NCI-H128 (cell line): ENCODE measurements around the gene ZNF536.

ENCODE experiments used
- DNase-seq: peaks from one replicate; lab custom pipeline; 2025; ENCODE audit not compliant: unreplicated experiment; lab: John Stamatoyannopoulos, UW

The ZNF536 gene

DNA sequence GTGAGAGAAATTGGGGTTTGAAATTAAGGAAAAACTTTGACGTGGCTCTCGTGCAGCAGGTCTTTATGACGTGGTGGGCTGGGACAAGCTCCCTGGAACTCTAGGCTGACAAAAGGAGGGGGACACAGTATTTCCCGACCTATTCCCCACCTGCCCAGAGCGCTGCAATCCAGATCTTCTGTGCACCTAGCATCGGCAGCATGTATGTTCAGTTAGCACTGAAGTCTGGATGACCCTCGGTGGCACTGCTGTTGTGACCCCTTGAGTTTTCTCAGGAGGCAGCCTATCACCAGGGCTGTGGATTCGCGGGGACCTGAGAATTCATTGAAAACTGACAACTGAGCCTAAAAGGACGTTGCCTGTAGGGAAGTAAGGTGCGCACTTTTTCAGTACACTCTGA lies 9.1 kb upstream of the ZNF536 start:
- DNase-seq = no peak

DNA sequence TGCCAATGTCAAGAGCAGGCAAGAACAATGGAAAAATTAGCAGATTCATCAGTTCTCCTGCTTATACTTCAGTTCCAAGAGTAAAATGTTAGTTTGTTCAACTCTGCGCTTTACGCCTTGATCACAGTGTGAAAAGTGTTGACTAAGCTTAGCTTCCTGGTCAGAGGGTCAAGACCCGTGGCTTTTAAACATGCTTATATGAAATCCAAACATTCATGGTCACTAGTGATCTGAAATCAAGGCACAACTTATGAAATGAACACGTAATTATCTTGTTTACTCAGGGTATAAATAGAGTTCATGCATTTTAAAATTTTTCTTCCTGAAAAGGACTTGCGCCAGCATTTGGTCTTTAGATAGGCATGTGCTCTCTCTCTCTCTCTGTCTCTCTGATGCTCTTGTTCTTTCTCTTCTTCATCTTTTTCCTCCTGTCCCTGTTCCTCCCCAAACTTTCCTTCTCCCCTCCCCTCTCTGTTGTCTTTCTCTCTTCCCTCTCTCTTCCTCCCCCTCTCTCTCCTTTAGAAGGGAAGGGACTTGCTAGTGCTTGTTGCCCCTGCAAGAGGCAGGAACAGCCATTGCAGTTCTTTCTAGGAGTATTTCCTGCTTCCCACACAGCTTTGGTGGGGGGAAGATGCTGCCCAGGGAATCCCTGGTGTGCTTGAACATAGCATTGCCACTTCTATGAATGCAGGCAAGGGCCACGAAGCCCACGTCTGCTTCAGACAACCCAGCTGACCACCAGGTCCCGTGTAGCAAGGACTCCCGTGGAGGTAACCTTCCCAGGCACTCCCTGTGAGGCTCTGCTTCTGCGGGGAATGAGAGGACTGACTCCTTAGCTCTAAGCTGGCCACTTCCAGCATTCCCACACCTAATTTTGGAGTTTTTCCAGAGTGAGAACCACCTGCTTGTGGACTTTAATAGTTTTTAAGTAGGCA lies 7.1 kb upstream of the ZNF536 start:
- DNase-seq = no peak

DNA sequence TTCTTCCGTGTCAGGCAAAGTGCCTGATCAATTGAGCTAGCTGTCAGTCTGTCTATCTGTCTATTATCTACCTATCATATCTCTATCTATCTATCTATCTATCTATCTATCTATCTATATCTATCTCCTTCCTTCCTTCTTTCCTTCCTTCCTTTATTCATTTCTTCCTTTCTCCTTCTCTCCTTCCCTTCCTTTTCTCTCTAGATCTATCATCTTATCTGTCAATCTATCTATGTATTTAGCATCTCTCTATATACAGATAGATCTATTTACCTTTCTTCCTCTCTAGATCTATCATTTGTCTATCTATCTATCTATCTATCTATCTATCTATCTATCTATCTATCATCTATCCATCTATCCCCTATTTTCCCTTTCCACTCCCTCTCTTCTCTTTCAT lies 5.9 kb upstream of the ZNF536 start:
- DNase-seq = no peak

DNA sequence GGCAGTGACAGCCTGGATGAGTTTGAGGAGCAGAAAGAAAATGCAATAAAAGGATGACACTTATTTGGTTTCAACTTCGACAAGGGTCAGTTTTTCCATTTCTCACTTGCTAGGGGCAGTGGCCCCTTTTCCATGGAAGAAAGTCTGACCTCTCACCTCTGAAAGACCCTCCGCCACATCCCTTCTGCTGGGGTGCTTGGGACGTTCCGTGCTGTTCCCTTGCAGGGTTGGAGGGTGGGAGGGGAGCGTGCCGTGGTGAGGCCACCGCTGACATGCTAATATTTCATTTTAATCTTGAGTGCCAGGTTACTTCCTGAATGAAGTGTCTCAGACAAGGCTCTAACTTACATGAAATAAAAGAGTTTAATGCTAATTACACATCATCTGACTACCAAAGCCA lies 5.2 kb upstream of the ZNF536 start:
- DNase-seq = no peak

DNA sequence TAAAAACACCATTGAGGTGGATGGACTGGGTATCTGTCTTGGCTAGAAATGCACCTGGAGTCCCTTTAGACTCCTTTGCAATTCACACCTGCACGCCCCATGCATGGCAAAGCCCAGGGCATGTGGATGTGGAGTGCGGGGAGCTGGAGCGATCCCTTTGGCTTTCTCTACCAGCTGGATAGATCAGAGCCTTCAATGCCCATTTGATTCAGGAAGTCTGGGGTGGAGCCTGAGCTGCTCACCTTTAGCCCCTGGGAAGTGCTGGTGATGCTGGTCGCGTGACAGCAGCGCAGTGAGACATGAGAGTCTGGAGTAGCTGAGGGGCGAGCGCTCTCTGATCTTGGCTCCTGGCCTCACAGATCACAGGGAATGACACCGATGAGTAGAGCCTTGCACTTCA lies 4.8 kb upstream of the ZNF536 start:
- DNase-seq = no peak

DNA sequence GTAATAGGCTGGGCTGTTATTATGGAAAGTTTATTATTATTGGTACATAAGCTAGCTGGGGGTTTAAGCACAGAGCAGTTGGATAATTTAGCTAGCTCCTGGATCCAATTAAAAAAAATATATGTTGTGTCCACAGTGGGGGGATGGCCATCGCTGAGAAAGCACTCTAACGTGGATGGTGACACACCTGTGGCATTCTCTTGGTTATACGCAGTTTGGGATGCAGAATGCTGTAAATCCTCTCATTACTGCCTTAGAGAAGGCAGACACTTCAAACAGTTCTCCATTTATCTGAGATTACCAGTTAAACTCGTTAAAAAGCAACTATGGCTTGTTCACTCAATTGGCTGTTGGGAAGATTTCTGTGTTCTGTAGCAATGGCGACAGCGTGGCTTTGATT lies 2.4 kb upstream of the ZNF536 start:
- DNase-seq = no peak

DNA sequence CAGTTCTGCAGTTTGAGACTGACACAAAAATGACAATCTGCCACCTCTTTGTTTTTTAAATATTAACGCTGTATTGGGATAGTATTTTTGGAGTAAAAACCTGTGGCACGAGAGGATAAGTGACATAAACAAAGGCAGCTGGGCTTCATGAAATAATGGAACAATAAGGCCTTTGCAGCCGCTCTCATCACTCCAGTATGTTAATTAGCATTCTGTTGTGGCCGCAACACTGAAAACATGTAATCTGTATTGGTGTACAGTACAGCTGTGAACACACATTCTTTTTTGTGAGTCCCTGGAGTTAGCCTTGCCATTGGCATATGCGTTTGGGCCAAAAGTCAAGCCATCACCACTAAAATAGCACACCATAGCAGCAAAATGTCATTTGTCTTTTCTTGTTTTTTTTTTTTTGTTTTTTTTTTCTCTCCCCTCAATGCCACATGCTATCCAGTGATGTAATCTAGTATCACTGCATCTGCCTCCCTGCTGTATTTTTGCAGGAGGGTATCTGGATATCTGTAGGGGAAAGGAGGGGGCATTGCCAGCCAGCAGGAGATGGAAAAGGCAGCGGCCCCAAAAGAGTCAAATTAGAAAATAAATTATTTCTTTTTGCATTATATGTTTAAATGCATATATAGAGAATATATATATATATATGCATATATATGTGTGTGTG lies 885 bp upstream of the ZNF536 start:
- no peak for DNase-seq

DNA sequence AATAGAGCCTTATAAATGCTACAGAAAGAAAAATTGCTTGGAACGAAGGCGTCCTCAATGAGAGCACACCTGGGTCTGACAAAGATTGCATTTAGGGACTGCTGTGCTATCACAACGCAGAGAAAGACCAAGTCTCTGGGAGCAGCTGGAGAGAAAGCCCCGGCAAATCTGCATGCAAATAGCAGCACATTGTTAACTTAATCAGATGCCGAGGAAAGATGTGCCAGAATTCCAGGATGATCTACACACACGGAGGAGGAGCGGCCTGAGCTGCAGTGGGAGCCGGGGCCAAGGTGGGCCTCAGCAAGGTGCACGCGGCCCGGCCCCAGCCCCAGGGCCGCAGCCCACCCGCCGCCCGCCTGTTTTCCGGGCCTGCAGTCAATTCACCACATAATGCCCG lies 1.4 kb downstream of the ZNF536 start:
- DNase-seq = no peak

DNA sequence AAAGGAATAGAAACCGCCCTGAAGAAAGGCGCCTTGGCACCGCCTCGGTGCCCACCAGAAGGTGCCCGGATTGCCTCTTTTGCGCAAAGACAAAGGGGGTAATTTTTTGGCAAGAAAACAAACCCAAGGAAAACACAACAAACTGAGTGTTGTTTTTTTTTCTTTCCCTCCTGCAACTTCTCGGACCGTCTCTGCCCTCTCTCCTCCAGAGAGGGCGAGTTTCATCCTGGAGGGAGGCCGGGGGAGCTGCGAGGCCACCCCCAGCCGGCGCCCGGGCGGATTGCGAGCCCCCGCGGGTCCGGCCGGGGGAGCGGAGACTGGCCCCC lies 2.3 kb downstream of the ZNF536 start:
- DNase-seq = no peak

DNA sequence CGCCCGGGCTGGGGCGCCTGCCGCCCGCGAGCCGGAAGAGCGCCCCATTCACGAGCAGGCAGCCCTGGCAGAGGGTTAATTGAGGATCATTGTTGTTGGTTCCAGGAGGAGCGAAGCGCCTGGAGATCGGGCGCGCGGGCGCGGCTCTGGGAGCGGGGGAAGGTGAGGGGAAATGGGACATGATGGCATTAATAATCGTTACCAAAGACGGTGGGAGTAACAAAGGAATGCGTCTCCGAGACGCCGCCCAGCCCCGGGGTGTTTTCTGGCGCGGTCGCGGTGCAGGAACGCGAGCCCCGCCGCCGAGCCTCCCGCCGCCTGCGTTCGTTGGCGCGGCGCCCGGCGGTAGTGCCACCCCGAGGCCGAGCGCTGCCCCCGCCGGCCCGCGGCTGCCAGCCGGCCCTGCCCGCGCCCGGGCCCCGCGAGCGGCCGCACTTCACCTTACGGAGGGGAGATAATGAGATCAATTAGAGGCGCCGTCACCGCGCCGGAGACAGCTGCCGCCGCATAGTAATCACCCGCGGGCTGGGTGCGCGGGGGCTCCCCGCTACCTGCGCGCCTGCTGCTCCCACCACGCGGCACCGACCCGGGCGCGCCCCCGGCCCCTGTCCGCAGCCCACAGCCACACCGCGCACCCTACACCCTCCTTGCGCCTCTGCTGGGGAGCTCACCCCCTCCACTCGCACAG lies 2.8 kb downstream of the ZNF536 start:
- no peak for DNase-seq

DNA sequence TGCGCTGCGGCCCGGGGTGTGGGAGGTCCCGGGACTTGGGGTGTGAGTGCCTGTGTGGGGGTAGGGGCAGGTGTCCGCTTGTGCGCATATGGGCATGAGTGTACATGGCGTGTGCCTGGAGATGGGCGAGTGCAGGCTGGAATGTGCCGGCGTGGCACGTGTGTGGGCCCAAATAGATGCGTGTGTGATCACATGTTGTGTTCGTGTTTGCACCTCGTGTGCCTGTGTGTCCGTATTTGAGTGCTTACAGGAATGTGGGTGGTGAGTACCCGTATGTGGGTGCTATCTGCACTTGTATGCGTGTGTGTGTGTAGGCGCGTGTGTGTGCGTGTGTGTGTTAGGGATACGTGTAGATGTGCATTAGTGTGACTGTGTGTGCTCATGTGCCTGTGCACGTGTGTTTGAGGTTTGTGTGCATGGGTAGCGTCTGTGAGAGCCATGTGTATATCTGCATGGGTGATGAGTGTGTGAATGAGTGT lies 3.4 kb downstream of the ZNF536 start:
- DNase-seq = no peak

DNA sequence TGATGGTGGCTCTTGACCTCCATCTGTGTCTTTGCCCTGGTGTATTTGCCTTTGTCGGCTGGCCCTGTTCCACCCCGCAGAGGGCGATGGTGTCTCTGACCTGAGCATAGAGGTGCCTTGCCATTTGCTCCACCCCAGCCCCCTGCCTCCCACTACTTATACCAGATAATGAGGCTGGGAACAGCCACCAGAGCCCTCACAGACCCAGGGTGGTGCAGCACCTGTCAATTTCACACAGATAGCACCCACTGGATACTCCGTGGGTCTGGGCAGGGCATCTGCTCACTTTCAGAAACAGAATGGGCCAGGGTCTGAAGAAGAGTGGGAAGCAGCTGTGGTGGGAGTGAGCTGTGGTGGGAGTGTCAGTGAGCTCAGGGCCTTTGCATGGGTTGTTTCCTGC lies 4.1 kb downstream of the ZNF536 start:
- DNase-seq = no peak

DNA sequence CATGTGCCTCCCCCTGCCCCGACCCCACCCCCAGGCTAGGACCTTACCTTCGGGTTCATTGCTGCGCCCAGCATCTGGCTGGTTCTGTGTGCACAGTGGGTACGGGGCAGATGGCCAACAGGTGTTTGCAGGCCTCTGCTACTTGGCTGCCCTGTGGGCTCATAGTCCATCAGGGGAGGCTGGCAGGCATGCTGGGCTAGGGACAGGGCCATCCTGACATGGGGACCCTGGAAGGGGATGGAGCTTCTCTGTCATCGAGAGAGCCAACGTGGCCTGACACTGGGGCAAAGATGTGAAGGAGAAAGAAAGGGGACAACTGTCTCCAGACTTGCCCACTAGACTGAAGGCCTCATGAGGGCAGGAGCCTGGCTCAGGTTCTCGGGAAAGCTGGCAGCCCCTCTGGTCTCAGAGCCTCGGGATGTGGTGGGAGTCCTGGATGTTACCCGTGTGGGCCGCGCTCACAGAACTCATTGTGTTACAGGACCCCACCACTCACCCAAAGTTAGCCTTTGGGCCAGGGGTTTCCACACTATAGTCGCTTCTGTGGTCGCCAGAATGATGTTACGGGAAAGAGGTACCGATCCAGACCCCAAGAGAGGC lies 4.7 kb downstream of the ZNF536 start:
- no peak for DNase-seq

DNA sequence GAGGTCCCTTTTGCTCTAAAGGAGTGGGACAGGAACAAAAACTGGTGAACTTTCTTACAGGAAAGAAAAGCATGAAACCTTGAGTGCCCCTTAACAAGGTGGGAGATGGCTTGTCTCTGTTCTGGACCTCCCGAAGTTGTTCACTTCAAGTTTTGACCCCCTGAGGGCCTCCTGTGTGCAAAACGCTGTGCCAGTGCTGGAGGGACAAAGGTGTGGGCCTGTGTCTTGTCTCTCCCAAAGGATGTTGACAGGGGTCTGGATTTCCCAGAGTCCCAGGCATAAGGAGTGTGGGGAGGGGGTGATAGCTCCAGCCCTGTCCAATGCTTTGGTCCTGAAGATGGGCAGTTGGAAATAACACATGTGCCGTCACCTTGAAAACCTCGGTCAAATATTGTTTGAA lies 6.5 kb downstream of the ZNF536 start:
- no peak for DNase-seq

DNA sequence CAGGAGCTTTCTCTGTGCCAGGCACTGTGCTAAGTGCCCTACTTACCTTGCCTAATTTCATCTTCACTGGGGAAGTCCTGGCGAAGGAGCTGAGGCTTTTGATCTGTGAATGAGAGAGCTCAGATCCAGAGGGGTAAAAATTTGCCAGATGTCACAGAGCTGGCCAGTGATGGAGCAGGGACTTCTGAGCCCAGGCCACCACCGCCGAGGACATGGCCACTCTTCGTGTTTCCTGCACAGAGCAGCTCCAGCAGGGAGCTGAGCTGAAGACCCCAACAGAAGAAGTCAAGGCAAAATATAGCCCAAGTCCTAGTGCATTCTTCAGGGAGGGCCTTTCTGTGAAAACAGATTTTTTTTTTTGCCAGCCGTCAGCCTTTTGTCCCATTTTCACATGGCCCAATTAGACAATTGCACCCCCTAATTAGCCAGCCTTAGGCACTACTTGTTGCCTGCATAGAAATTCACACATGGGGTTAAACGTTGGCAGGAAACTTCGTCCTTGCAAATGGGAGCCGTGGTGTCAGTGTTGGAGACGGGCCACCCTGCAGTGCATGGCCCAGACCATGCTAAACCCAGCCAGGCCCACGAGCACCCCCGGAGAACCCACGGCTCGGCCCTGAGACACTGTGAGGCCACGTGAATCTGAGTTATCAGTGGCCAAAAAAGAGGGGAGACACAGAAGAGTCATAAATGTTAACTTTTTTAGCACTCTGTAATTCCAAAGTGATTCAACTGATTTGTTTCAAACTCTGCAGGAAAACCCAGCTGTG lies 7.8 kb downstream of the ZNF536 start:
- no peak for DNase-seq

DNA sequence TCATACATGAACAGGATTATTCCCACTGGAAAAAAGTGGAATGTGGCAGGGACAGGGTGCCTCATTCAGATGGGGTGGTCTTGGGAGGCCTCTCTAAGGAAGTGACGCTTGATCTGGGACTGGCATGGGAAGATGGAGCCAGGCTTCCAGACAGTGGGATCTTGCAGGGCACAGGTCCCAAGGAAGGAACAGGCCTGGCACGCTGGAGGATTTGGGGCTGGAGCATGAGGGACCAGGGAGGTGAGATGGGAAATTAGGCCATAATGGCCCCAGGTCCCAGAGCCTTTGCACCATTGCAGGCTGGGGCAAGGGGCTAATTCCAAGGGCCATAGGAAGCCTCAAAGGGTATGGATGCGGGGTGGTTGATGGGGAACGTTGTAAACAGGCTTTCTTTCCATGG lies 9.2 kb downstream of the ZNF536 start:
- no peak for DNase-seq

DNA sequence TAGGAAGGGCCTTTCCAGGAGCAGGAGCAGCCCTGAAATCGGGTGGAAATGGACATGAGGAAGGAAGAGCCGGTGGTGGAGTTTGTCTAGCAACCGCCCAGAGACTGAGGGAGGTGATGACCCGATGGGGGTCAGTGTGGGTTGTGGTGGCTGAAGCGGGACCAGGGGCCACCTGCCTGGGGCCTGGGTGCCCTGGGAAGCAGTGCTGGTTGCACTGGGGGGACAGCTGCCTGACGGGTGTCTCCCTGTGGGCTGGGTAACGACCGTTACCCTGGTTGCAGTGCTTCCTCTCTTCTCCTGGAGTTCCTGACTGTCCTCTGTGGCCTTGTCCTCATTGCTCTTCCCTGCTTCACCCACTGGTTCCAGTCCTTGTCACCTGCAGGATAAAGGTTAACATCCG lies 13.0 kb downstream of the ZNF536 start:
- DNase-seq = no peak

DNA sequence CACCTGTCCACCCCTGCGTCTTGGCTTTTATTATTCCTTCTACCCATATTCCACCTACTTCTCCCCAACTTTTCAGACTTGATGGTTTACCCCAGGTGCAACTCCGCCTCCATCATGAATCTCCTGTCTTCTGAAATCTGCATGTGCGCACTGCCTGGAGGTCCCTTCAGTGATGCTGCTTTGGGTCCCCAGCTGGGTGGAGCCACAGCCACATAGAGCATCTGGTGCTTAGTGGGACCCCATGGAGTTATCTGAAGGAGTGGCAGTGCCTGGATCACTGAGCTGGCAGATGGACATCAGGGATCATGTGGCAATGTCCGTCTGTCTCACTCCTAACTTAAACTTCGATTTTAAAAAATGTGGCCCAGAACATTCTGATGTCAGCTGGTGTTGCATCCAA lies 13.5 kb downstream of the ZNF536 start:
- no peak for DNase-seq

DNA sequence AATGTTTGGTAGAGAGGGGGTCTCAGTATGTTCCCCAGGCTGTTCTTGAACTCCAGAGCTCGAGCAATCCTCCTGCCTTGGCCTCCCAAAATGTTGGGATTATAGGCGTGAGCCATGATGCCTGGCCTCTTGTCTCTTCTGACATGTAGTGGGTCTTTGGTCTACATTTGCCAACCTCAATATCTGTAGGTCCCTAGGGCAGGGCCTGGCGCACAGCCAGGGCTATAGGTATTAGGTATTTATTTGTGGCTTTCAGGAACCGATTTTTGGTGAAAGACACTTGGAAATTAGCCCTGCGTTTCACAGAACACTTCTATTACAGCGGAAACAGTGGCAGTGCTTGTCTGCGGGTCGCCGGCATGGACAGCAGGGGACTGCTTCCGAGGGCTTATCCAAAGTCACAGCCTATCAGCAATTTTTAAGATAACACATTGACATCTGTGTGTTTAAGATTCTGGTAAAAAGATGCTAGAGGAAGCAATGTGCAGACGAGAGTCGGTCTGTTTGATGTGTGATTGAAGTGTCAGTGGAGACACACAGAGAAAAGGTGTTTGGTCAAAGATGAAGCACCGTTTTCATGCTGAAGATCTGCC lies 14.5 kb downstream of the ZNF536 start:
- DNase-seq = no peak

DNA sequence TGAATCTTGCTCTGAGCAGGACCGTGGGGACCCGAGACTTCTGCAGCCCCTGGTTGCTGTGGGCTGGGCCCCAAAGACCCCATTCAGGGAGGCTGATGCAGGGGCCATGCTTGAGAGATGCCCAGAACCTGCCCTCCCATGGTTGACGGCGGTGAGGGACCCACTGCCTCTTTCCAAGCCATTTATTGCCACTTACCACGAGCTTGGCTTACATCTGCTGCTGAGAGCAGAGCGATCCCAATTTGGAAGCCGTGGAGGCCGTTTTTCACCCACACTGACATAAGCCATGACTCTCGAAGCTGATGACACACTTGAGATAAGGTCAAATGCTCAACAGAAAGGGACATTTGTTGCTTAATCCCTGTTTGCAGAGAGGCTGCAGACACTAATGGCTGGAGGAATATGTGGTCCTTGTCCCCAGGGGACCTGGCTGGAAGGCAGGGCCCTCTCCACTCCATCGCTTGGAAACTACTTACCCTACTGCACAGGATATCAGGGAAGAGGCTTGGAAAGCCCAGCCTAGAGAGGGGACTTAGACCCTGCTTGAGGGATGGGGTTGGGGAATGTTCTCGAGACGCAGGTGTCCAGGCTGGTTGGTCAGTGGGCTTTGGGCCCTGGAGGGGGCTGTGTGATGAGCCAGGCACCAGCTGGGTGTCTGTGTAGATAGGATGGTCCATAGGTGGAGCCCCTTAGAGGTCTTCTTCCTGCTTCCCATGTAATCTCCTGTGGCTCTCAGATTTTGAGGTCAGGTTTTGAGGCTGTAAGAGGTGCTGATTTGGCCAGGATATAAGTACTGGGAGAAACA lies 15.3 kb downstream of the ZNF536 start:
- no peak for DNase-seq
